Measurements from ENCODE around the gene ANKRD60. TPM values are rescaled to one million over a fixed set of nuclear protein-coding genes. Genes with fewer than 3 reads are reported as not detected.

Gene ANKRD60
- total and polyA plus RNA-seq, 2 experiments from 2014 or later, result not detected

GRCh38 chr20:58198384-58198783 is 30.1 kb downstream of the ANKRD60 start:
- DNase-seq (ENCODE audit: low read depth in 1 of 2, low spot score in 1 of 2), result no peak
- no peak overlapping the region for H3K27ac ChIP-seq
- H3K4me3 ChIP-seq, result no peak overlapping the region
- no peak for TF ChIP-seq CTCF (IDR thresholded peaks at IDR 0.05; ENCODE audit: low read depth, low read length)
- H3K27me3 ChIP-seq, result peaks cover 12% of the 10 kb centered on the region
- H3K9me3 ChIP-seq (ENCODE audit: low read depth), result no peaks in the 10 kb centered on the region
- H3K4me1 ChIP-seq (ENCODE audit: low read depth), result no peaks in the 10 kb centered on the region
- no peaks in the 10 kb centered on the region for H3K36me3 ChIP-seq

GRCh38 chr20:58197185-58197469 is 31.3 kb downstream of the ANKRD60 start:
- Histone ChIP-seq H3K27me3 (peaks cover 3% of the 10 kb centered on the region), H3K27ac (no peak overlapping the region), H3K9me3 (ENCODE audit: low read depth) (no peaks in the 10 kb centered on the region), H3K4me3 (no peak overlapping the region), H3K4me1 (ENCODE audit: low read depth) (no peaks in the 10 kb centered on the region), H3K36me3 (no peaks in the 10 kb centered on the region)
- no peak for DNase-seq (ENCODE audit: low read depth in 1 of 2, low spot score in 1 of 2)
- TF ChIP-seq CTCF (IDR thresholded peaks at IDR 0.05; ENCODE audit: low read depth, low read length), result no peak

- Histone ChIP-seq H3K27ac (no peak overlapping the region), H3K9me3 (ENCODE audit: low read depth) (no peaks in the 10 kb centered on the region), H3K27me3 (no peaks in the 10 kb centered on the region), H3K4me3 (no peak overlapping the region), H3K4me1 (ENCODE audit: low read depth) (no peaks in the 10 kb centered on the region), H3K36me3 (no peaks in the 10 kb centered on the region)
- TF ChIP-seq CTCF (IDR thresholded peaks at IDR 0.05; ENCODE audit: low read depth, low read length), result no peak
- no peak for DNase-seq (ENCODE audit: low read depth in 1 of 2, low spot score in 1 of 2)
These were observed 31.9 kb downstream of the ANKRD60 start for GRCh38 chr20:58196402-58197184.

GRCh38 chr20:58195047-58195446 is 33.4 kb downstream of the ANKRD60 start:
- Histone ChIP-seq H3K27ac (no peak overlapping the region), H3K4me1 (ENCODE audit: low read depth) (no peaks in the 10 kb centered on the region), H3K4me3 (no peak overlapping the region), H3K27me3 (no peaks in the 10 kb centered on the region), H3K36me3 (no peaks in the 10 kb centered on the region), H3K9me3 (ENCODE audit: low read depth) (no peaks in the 10 kb centered on the region)
- no peak for DNase-seq (ENCODE audit: low read depth in 1 of 2, low spot score in 1 of 2)
- TF ChIP-seq CTCF (IDR thresholded peaks at IDR 0.05; ENCODE audit: low read depth, low read length), result no peak

GRCh38 chr20:58194175-58194791 is 34.2 kb downstream of the ANKRD60 start:
- H3K27me3 ChIP-seq, result no peaks in the 10 kb centered on the region
- no peak overlapping the region for H3K27ac ChIP-seq
- no peak overlapping the region for H3K4me3 ChIP-seq
- no peaks in the 10 kb centered on the region for H3K9me3 ChIP-seq (ENCODE audit: low read depth)
- H3K36me3 ChIP-seq, result no peaks in the 10 kb centered on the region
- peak in 1 of 2 donors; percentile 62 for DNase-seq (ENCODE audit: low read depth in 1 of 2, low spot score in 1 of 2)
- no peaks in the 10 kb centered on the region for H3K4me1 ChIP-seq (ENCODE audit: low read depth)
- no peak for TF ChIP-seq CTCF (IDR thresholded peaks at IDR 0.05; ENCODE audit: low read depth, low read length)
